Heart left ventricle (tissue), 16 donors: ENCODE measurements around the gene FMN2. TPM values are rescaled to one million over a fixed set of nuclear protein-coding genes. Genes with fewer than 3 reads are reported as not detected.

Experiments used
- ATAC-seq, 4 donors: fragments of 200-7000 bp; cut with Tn5 transposase; one replicate each; pipeline ENCODE4 v1.9.1; 2020 to 2022; ENCODE audit warnings: moderate library complexity in 4 of 4, mild to moderate bottlenecking in 3 of 4, moderate number of reproducible peaks in 1 of 4
- DNase-seq, 5 donors: peaks; one replicate each; pipeline ENCODE4 v3.0.0-alpha.2; 2020
- H3K27ac ChIP-seq, 12 donors: fragments of 200-600 bp; sonication (generic) in 4 of 12; one replicate each; pipeline versions ENCODE4 v1.5.0 to v1.8.0; 2016 to 2022; ENCODE audit warnings: mild to moderate bottlenecking in 2 of 12
- H3K27me3 ChIP-seq, 9 donors: fragments of 200-600 bp; sonication (generic) in 2 of 9; one replicate each; pipeline versions ENCODE4 v1.5.1 to v1.8.0; 2016 to 2022; ENCODE audit warnings: mild to moderate bottlenecking in 3 of 9
- H3K36me3 ChIP-seq, 9 donors: fragments of 200-600 bp; sonication (generic) in 2 of 9; one replicate each; pipeline versions ENCODE4 v1.5.0 to v1.8.0; 2018 to 2022; ENCODE audit warnings: mild to moderate bottlenecking in 2 of 9
- H3K4me1 ChIP-seq, 12 donors: fragments of 200-600 bp; sonication (generic) in 4 of 12; one replicate each; pipeline versions ENCODE4 v1.5.0 to v1.8.0; 2016 to 2022; ENCODE audit warnings: mild to moderate bottlenecking in 3 of 12
- H3K4me3 ChIP-seq, 12 donors: fragments of 200-600 bp; sonication (generic) in 4 of 12; one replicate each; pipeline versions ENCODE4 v1.5.0 to v1.8.0; 2017 to 2022; ENCODE audit warnings: mild to moderate bottlenecking in 9 of 12, moderate library complexity in 4 of 12
- H3K9me3 ChIP-seq, 12 donors: fragments of 200-600 bp; sonication (generic) in 4 of 12; one replicate each; pipeline versions ENCODE4 v1.5.0 to v1.8.0; 2016 to 2022; ENCODE audit warnings: mild to moderate bottlenecking in 1 of 12
- POLR2A ChIP-seq, 2 donors: fragments of 450-650 bp; IDR thresholded peaks; one replicate each; pipeline ENCODE4 v1.6.1; 2017; ENCODE audit warnings: antibody characterized with exemption in 2 of 2, mild to moderate bottlenecking in 2 of 2, moderate library complexity in 2 of 2
- WGBS, 4 donors: extraction: QIAGEN DNeasy Blood & Tissue Kit in 2 of 4; methylation state at CpG; one replicate each; pipeline versions ENCODE4 v1.1.5 to v1.1.7; 2013 to 2018; 5-methylcytosine and 5-hydroxymethylcytosine counted together
- intact Hi-C, 10 donors: fragments of 100-400 bp; cut with DNase I; formaldehyde crosslinking; loops; one replicate each; pipeline versions ENCODE4 v1.11.1 to v1.14.2; 2022
- polyA plus RNA-seq, 2 donors: library from polyadenylated mRNA; stranded (reverse); fragments of 200-250 nt; gene quantifications; one replicate each; pipeline ENCODE4 v1.2.3, GENCODE V29; 2013
- total RNA-seq, 9 donors: library from RNA; depleted of rRNA in 2 of 9; stranded (reverse); fragments of >200 nt in 2 of 9; fragmentation: NEBNext Ultra II Directional in 3 of 9; extraction: Animal tissue kit (Norgen Biotek cat#: 25700) in 3 of 9; gene quantifications; one replicate each; pipeline versions ENCODE4 v1.1.0 to v1.2.4, GENCODE V29; 2016 to 2023
- TF ChIP-seq, protein P1 (sequence below), 12 donors: fragments of 200-600 bp; sonication (generic) in 4 of 12; IDR thresholded peaks; one replicate each; pipeline versions ENCODE4 v1.5.0 to v1.8.0; 2018 to 2022; ENCODE audit warnings: antibody characterized with exemption in 12 of 12, mild to moderate bottlenecking in 5 of 12
- donor health status: ischemic (EF 13 %, LVEDD 7.1; RV severe dilation, severe dysfunction).
- donor health status: healthy with polysubstance abuse.
- donor health status: DM: no; HTN: yes; CAD: no.
- donor health status: DM: no; HTN: no; CAD: no.
- donor health status: ischemic (EF 25% LVEDD 6.9; RV normal size, moderate dysfunction).
- donor health status: ischemic (EF 25% LVEDD 5.7; RV mildly dilated, moderate dysfunction).
- donor health status: healthy.
- donor health status: DM: yes; HTN: yes; CAD: no.
- donor health status: ischemic (EF 35%, LVEDD 5.7; RV mildly dilated, moderate dysfunction).
- donor health status: nonischemic (EF 11% LVEDD 7.7; RV severe dilation, severe dysfunction).
- donor health status: DM: yes; HTN: yes; CAD: no.
- donor health status: PGD.
- donor health status: ischemic (EF 29% LVEDD 5.4; RV normal size, mild dysfunction).
- donor health status: nonischemic (EF 23%, LVEDD 6.1; RV moderate dilation, normal function).

FMN2 gene
- total and polyA plus RNA-seq, 11 donors: 0.11 to 1.9 (median 0.31) TPM; not detected in 8

GRCh38 chr1:240492832-240493440 is 401.3 kb downstream of the FMN2 start:
- WGBS, 4 donors: 37 to 65% (median 50%) methylated on average over 36 to 52 of the region's 52 CpGs
- H3K9me3 ChIP-seq: no peaks in the 10 kb centered on the region
- intact Hi-C loops: no loop called here
- no peaks in the 10 kb centered on the region for H3K4me1 ChIP-seq
- no peak overlapping the region for H3K27ac ChIP-seq
- no peak for TF ChIP-seq POLR2A (IDR thresholded peaks at IDR 0.05)
- TF ChIP-seq, protein P1, sequence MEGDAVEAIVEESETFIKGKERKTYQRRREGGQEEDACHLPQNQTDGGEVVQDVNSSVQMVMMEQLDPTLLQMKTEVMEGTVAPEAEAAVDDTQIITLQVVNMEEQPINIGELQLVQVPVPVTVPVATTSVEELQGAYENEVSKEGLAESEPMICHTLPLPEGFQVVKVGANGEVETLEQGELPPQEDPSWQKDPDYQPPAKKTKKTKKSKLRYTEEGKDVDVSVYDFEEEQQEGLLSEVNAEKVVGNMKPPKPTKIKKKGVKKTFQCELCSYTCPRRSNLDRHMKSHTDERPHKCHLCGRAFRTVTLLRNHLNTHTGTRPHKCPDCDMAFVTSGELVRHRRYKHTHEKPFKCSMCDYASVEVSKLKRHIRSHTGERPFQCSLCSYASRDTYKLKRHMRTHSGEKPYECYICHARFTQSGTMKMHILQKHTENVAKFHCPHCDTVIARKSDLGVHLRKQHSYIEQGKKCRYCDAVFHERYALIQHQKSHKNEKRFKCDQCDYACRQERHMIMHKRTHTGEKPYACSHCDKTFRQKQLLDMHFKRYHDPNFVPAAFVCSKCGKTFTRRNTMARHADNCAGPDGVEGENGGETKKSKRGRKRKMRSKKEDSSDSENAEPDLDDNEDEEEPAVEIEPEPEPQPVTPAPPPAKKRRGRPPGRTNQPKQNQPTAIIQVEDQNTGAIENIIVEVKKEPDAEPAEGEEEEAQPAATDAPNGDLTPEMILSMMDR (IDR thresholded peaks at IDR 0.05): no peak
- DNase-seq (no peak), ATAC-seq (no peak)
- peaks cover 0 to 3% (median 0%) of the 10 kb centered on the region in 9 donors for H3K27me3 ChIP-seq
- H3K36me3 ChIP-seq: no peaks in the 10 kb centered on the region
- no peak overlapping the region for H3K4me3 ChIP-seq

DNA sequence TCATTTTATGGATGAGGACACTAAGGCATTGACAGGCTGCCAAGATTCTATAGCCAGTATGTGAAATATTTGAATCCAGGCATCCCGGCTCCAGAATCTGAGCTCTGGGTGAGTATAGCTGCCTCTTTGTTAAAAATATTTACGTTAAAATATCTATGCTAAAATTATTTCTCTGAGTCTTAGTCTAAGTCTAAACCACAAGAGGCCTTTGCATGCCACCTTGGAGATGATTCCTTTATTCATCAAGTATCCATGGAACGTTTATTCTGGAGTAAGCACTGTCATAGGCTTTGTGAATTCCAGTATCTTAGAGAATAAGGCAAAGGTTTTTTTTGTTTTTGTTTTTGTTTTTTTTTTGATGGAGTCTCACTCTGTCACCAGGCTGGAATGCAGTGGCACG is 403.9 kb downstream of the FMN2 start:
- intact Hi-C loops: no loop called here
- H3K36me3 ChIP-seq: no peaks in the 10 kb centered on the region
- TF ChIP-seq, protein P1 (IDR thresholded peaks at IDR 0.05): no peak
- no peak for TF ChIP-seq POLR2A (IDR thresholded peaks at IDR 0.05)
- H3K4me3 ChIP-seq: no peak overlapping the region
- H3K4me1 ChIP-seq: no peaks in the 10 kb centered on the region
- no peak for DNase-seq
- no peak for ATAC-seq
- H3K9me3 ChIP-seq: no peaks in the 10 kb centered on the region
- no peak overlapping the region for H3K27ac ChIP-seq
- 71 to 82% (median 77%) methylated on average over 4 of the region's 4 CpGs for WGBS, 4 donors
- H3K27me3 ChIP-seq: peaks cover 0 to 3% (median 0%) of the 10 kb centered on the region in 9 donors

- no peaks in the 10 kb centered on the region for H3K4me1 ChIP-seq
- ATAC-seq (no peak), DNase-seq (no peak)
- H3K36me3 ChIP-seq: no peaks in the 10 kb centered on the region
- H3K4me3 ChIP-seq: no peak overlapping the region
- H3K9me3 ChIP-seq: no peaks in the 10 kb centered on the region
- no peak overlapping the region for H3K27ac ChIP-seq
- intact Hi-C loops: no loop called here
- peaks cover 0 to 3% (median 0%) of the 10 kb centered on the region in 9 donors for H3K27me3 ChIP-seq
- TF ChIP-seq, protein P1 (IDR thresholded peaks at IDR 0.05): no peak
- no peak for TF ChIP-seq POLR2A (IDR thresholded peaks at IDR 0.05)
- WGBS, 4 donors: 70 to 77% (median 72%) methylated on average over 7 of the region's 7 CpGs
Measured at GRCh38 chr1:240496356-240496755, 404.7 kb downstream of the FMN2 start.

GRCh38 chr1:240496941-240497340 is 405.3 kb downstream of the FMN2 start:
- no peak for TF ChIP-seq POLR2A (IDR thresholded peaks at IDR 0.05)
- TF ChIP-seq, protein P1 (IDR thresholded peaks at IDR 0.05): no peak
- WGBS, 4 donors: 83 to 88% (median 87%) methylated on average over 5 of the region's 5 CpGs

More at GRCh38 chr1:240496941-240497340, 405.3 kb downstream of the FMN2 start:
- DNase-seq (no peak), ATAC-seq (no peak)
- intact Hi-C loops: no loop called here
- no peaks in the 10 kb centered on the region for H3K36me3 ChIP-seq
- H3K4me1 ChIP-seq: no peaks in the 10 kb centered on the region
- no peak overlapping the region for H3K27ac ChIP-seq
- no peak overlapping the region for H3K4me3 ChIP-seq
- H3K27me3 ChIP-seq: peaks cover 0 to 3% (median 0%) of the 10 kb centered on the region in 9 donors
- H3K9me3 ChIP-seq: no peaks in the 10 kb centered on the region
